Measurements from ENCODE around the gene DCLK2. TPM values are rescaled to one million over a fixed set of nuclear protein-coding genes. Genes with fewer than 3 reads are reported as not detected.

DCLK2 gene
- total and polyA plus RNA-seq, 2 donors (not counting 1 experiment from before 2014, with no cell fraction given), result 0.91 to 3.3 TPM

DNA sequence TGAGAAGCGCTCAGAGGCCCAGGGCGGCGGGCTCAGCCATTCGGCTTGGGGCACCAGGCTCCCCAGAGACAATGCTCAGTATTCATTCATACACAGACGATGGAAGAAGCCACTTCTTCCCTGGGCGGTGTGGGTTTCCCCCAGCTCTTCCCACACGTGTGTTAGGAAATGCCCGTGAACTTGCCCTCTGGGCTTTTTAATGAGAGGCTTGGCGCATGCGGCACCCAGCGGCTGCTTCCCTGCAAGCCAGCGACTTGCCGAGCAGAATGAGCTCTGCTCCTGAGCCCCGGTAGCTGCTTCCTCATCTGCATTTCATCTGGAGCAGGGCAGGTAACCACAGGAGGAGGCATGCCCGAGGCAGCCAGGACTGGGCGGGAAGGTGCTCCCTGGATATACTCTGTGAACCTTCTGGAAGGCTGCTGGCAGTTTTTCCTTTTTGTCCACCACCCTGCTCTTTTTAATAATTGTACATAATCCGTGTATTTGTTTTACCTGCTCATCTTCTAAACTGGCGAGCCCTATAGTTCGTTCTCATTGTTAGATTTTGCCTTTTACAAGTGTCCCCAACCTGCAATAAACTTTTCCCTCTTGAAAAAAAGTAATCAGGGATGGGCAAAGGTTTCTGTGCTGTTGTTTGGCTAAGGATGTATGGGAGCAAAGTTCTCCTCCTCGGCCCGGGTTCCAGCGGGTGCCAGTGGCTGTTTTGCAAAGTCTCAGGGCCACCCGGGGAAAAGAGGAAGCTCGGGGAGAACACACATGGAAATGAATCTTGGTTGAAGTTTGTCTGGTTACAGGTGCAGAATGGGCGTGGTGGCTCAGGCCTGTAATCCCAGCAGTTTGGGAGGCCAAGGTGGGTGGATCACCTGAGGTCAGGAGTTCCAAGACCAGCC lies 178.8 kb downstream of the DCLK2 start:
- TF ChIP-seq, protein P1, sequence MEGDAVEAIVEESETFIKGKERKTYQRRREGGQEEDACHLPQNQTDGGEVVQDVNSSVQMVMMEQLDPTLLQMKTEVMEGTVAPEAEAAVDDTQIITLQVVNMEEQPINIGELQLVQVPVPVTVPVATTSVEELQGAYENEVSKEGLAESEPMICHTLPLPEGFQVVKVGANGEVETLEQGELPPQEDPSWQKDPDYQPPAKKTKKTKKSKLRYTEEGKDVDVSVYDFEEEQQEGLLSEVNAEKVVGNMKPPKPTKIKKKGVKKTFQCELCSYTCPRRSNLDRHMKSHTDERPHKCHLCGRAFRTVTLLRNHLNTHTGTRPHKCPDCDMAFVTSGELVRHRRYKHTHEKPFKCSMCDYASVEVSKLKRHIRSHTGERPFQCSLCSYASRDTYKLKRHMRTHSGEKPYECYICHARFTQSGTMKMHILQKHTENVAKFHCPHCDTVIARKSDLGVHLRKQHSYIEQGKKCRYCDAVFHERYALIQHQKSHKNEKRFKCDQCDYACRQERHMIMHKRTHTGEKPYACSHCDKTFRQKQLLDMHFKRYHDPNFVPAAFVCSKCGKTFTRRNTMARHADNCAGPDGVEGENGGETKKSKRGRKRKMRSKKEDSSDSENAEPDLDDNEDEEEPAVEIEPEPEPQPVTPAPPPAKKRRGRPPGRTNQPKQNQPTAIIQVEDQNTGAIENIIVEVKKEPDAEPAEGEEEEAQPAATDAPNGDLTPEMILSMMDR (IDR thresholded peaks at IDR 0.05), result no peak
- no peak for TF ChIP-seq EZH2 (IDR thresholded peaks at IDR 0.05; ENCODE audit: borderline replicate concordance, insufficient read depth, low read depth, low read length, poor library complexity, severe bottlenecking)
- no peak overlapping the region for H3K27ac Mint-ChIP-seq
- CTCF ChIA-PET, result no interaction called here
- H3K27ac ChIP-seq (ENCODE audit: low read length in 2 of 2), result no peak overlapping the region
- no peaks in the 10 kb centered on the region for H3K9me3 Mint-ChIP-seq (ENCODE audit: insufficient read depth)
- H3K9ac ChIP-seq (ENCODE audit: low read length), result no peak overlapping the region
- no peaks in the 10 kb centered on the region for H4K20me1 ChIP-seq (ENCODE audit: control insufficient read depth, insufficient read depth, low read length, poor library complexity, severe bottlenecking)
- DNase-seq, result no peak
- no peak overlapping the region for H2AFZ ChIP-seq (ENCODE audit: insufficient read depth, low read depth, low read length, poor library complexity, severe bottlenecking)
- no peaks in the 10 kb centered on the region for H3K27me3 ChIP-seq (replicated peaks in 1 of 4; ENCODE audit: control extremely low read depth in 1 of 4, control insufficient read depth in 3 of 4, insufficient read depth in 4 of 4, low read length in 3 of 4)
- H3K27me3 Mint-ChIP-seq, result no peaks in the 10 kb centered on the region
- no peaks in the 10 kb centered on the region for H3K79me2 ChIP-seq (ENCODE audit: control insufficient read depth, insufficient read depth, low read length)
- ATAC-seq (ENCODE audit: low read depth), result no peak
- no peaks in the 10 kb centered on the region for H3K4me1 ChIP-seq (ENCODE audit: control insufficient read depth in 2 of 2, insufficient read depth in 2 of 2, low read length in 2 of 2)
- POLR2A ChIA-PET, result no interaction called here
- no peaks in the 10 kb centered on the region for H3K9me3 ChIP-seq (ENCODE audit: control extremely low read depth in 1 of 3, control insufficient read depth in 2 of 3, insufficient read depth in 1 of 3, low read length in 2 of 3)
- intact Hi-C loops (cut with micrococcal nuclease), result no loop called here
- no peaks in the 10 kb centered on the region for H3K4me1 Mint-ChIP-seq
- 81% methylated on average over 21 of the region's 25 CpGs for WGBS (ENCODE audit: insufficient coverage)
- H3K4me3 Mint-ChIP-seq, result no peak overlapping the region
- H3K4me3 ChIP-seq (ENCODE audit: control extremely low read depth in 1 of 5, extremely low read depth in 1 of 5, insufficient read depth in 1 of 5, low read depth in 2 of 5, low read length in 4 of 5), result no peak overlapping the region
- no peak overlapping the region for H3K4me2 ChIP-seq (replicated peaks; ENCODE audit: low read depth, low read length, poor library complexity, severe bottlenecking)
- H3K36me3 ChIP-seq (replicated peaks in 1 of 2; ENCODE audit: control extremely low read depth in 1 of 2, control insufficient read depth in 1 of 2, extremely low read depth in 1 of 2, insufficient read depth in 2 of 2, low read length in 1 of 2), result no peaks in the 10 kb centered on the region

DNA sequence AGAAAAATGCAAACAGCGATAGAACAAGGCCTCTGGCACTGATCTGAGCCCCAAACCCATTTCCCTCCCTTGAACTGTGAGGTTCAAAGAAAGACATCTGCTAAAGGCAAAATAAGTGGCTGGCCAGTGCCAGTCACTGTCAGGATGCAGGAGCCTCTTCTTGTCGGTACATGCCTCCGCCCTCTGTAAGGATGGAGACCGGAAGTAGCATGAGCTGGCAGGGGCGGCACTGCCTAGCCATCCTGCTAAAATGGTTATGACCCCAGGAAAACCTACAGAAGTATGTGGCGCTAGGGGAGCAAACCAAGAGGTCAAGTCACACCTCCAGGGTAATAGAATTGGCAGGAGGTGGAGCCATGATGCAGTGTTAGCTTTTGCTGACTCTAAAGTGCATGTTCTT lies 180.3 kb downstream of the DCLK2 start:
- Histone ChIP-seq H2AFZ (ENCODE audit: insufficient read depth, low read depth, low read length, poor library complexity, severe bottlenecking) (no peak overlapping the region), H3K4me1 (ENCODE audit: control insufficient read depth in 2 of 2, insufficient read depth in 2 of 2, low read length in 2 of 2) (no peaks in the 10 kb centered on the region), H3K27ac (ENCODE audit: low read length in 2 of 2) (no peak overlapping the region), H3K27me3 (replicated peaks in 1 of 4; ENCODE audit: control extremely low read depth in 1 of 4, control insufficient read depth in 3 of 4, insufficient read depth in 4 of 4, low read length in 3 of 4) (no peaks in the 10 kb centered on the region), H3K36me3 (replicated peaks in 1 of 2; ENCODE audit: control extremely low read depth in 1 of 2, control insufficient read depth in 1 of 2, extremely low read depth in 1 of 2, insufficient read depth in 2 of 2, low read length in 1 of 2) (no peaks in the 10 kb centered on the region), H3K79me2 (ENCODE audit: control insufficient read depth, insufficient read depth, low read length) (no peaks in the 10 kb centered on the region), H4K20me1 (ENCODE audit: control insufficient read depth, insufficient read depth, low read length, poor library complexity, severe bottlenecking) (no peaks in the 10 kb centered on the region), H3K4me2 (replicated peaks; ENCODE audit: low read depth, low read length, poor library complexity, severe bottlenecking) (no peak overlapping the region), H3K9me3 (ENCODE audit: control extremely low read depth in 1 of 3, control insufficient read depth in 2 of 3, insufficient read depth in 1 of 3, low read length in 2 of 3) (no peaks in the 10 kb centered on the region), H3K9ac (ENCODE audit: low read length) (no peak overlapping the region), H3K4me3 (ENCODE audit: control extremely low read depth in 1 of 5, extremely low read depth in 1 of 5, insufficient read depth in 1 of 5, low read depth in 2 of 5, low read length in 4 of 5) (no peak overlapping the region)
- ChIA-PET CTCF (interaction anchor here (1.1 kb wide), 1 partner anchor 15 kb away, joined by 5 read pairs; no protein-coding TSS in a partner anchor), POLR2A (no interaction called here)
- TF ChIP-seq EZH2 (IDR thresholded peaks at IDR 0.05; ENCODE audit: borderline replicate concordance, insufficient read depth, low read depth, low read length, poor library complexity, severe bottlenecking), result no peak
- TF ChIP-seq, protein P1 (IDR thresholded peaks at IDR 0.05), result no peak
- intact Hi-C loops (cut with micrococcal nuclease), result no loop called here
- Mint-ChIP-seq H3K4me3 (no peak overlapping the region), H3K4me1 (no peaks in the 10 kb centered on the region), H3K9me3 (ENCODE audit: insufficient read depth) (no peaks in the 10 kb centered on the region), H3K27me3 (no peaks in the 10 kb centered on the region), H3K27ac (no peak overlapping the region)
- no peak for DNase-seq
- WGBS (ENCODE audit: insufficient coverage), result 96% methylated on average over 5 of the region's 6 CpGs
- ATAC-seq (ENCODE audit: low read depth), result no peak
